GM10248 (cell line): ENCODE results near the gene ZFP57.

Source experiments
- CTCF ChIA-PET: fragments of 300-600 bp; sonication (Branson Sonifier 250); formaldehyde crosslinking; extraction: SDS; loops from one replicate; lab custom pipeline; 2021; ENCODE audit warnings: antibody characterized with exemption; lab: Yijun Ruan, JAX
- POLR2A ChIA-PET: fragments of 350-650 bp; sonication (Branson Sonifier 250); formaldehyde crosslinking; extraction: SDS; loops from one replicate; lab custom pipeline; 2020; ENCODE audit warnings: antibody characterized with exemption; lab: Yijun Ruan, JAX
- DNase-seq: peaks from one replicate; pipeline ENCODE4 v3.0.0; 2012; ENCODE audit errors: extremely low spot score
- TF ChIP-seq, protein P1 (sequence below): IDR thresholded peaks from 2 replicates; pipeline ENCODE4 v1.5.1; 2012; ENCODE audit warnings: mild to moderate bottlenecking, low read depth; ENCODE audit errors: extremely low read depth, missing control alignments, control extremely low read depth

The ZFP57 gene

GRCh38 chr6:29710281-29710941 lies 29.5 kb upstream of the ZFP57 start:
- no peak for DNase-seq
- CTCF ChIA-PET: interaction anchor here (1.0 to 2.3 kb wide), 3 partner anchors 11 to 124 kb away, joined by 3 to 8 read pairs (median 4); no protein-coding TSS in a partner anchor
- POLR2A ChIA-PET: no interaction called here
- TF ChIP-seq, protein P1, sequence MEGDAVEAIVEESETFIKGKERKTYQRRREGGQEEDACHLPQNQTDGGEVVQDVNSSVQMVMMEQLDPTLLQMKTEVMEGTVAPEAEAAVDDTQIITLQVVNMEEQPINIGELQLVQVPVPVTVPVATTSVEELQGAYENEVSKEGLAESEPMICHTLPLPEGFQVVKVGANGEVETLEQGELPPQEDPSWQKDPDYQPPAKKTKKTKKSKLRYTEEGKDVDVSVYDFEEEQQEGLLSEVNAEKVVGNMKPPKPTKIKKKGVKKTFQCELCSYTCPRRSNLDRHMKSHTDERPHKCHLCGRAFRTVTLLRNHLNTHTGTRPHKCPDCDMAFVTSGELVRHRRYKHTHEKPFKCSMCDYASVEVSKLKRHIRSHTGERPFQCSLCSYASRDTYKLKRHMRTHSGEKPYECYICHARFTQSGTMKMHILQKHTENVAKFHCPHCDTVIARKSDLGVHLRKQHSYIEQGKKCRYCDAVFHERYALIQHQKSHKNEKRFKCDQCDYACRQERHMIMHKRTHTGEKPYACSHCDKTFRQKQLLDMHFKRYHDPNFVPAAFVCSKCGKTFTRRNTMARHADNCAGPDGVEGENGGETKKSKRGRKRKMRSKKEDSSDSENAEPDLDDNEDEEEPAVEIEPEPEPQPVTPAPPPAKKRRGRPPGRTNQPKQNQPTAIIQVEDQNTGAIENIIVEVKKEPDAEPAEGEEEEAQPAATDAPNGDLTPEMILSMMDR: no peak

DNA sequence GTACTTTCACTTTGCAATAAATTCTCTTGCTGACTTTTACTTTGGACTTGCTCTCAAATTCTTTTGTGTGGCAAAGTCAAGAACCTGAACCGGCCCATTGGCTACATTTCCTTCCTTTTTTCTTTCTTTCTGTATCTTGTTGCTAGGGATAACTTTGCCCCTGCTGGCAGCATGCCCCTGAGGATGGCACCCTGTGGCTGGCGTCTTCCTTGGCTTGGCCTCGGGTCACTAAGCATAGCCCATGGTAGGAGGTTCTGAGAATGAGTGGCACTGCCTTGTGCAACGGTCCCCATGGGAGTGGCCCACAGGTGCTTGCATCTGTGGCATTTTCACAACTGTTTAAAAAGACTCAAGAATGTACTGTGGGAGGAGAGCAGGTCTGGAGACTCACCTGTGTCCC lies 28.2 kb upstream of the ZFP57 start:
- CTCF ChIA-PET: interaction anchor here (1.6 to 2.3 kb wide), 4 partner anchors 10 to 56 kb away, joined by 5 to 8 read pairs (median 7); no protein-coding TSS in a partner anchor
- TF ChIP-seq, protein P1: no peak
- DNase-seq: no peak
- POLR2A ChIA-PET: no interaction called here

- no peak for DNase-seq
- CTCF ChIA-PET: interaction anchor here (1.1 to 2.3 kb wide), 8 partner anchors 8 to 126 kb away, joined by 4 to 10 read pairs (median 6); no protein-coding TSS in a partner anchor
- POLR2A ChIA-PET: no interaction called here
- TF ChIP-seq, protein P1: no peak
Observed at GRCh38 chr6:29708432-29709179, 27.7 kb upstream of the ZFP57 start.

- POLR2A ChIA-PET: no interaction called here
- no peak for DNase-seq
- TF ChIP-seq, protein P1: peak; percentile 52
- CTCF ChIA-PET: interaction anchor here (0.7 to 1.1 kb wide), 9 partner anchors 10 to 129 kb away, joined by 3 to 5 read pairs (median 3); no protein-coding TSS in a partner anchor
Observed at GRCh38 chr6:29705389-29706231, 24.7 kb upstream of the ZFP57 start.

DNA sequence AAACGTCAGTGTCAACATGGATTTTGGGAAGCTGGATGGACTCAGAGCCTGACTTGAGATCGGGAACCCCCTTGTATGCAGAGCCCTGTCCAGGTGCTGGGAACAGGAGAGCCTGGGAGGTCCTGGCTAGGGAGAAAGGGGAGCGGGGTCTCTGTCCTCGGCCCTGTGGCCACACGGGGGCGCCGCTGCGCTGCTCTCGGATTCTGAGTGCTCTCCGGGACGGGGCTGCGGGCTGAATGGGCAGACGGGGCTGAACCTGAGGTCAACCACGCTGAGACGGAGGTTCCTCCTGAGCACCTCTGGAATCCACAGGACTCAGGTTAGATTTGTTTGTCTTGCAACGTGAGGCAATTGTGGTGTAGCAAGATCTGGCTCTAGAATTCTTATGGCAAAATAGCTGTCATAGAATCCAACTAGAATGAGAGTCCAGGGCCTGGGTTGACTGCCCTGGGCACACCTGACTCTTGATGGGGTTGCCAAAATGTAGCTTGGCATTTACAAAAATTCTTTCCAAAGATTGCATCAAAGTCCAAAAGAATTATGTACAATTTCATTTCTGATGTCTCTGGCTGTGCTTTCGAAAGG lies 21.7 kb upstream of the ZFP57 start:
- CTCF ChIA-PET: interaction anchor here (0.6 to 3.4 kb wide), 9 partner anchors 10 to 162 kb away, joined by 3 to 18 read pairs (median 4); no protein-coding TSS in a partner anchor
- POLR2A ChIA-PET: no interaction called here
- TF ChIP-seq, protein P1: peak; percentile 70
- peak; percentile 66 for DNase-seq
